RWPE2 (cell line): ENCODE data around the gene PPP1R12C.
A peak's percentile ranks its signal among the peaks of the same experiment; 100 is the strongest.

Experiments used
- ATAC-seq: fragments of 200-7000 bp; cut with Tn5 transposase; 3 replicates; pipeline ENCODE4 v1.9.1; 2021; ENCODE audit warnings: low read depth
- DNase-seq: peaks from one replicate; pipeline ENCODE4 v3.0.0-alpha.2; 2020; ENCODE audit warnings: low spot score
- H3K27ac ChIP-seq: fragments of 450-650 bp; 2 replicates; pipeline ENCODE4 v1.5.1; 2017; ENCODE audit warnings: mild to moderate bottlenecking; ENCODE audit not compliant: poor library complexity, severe bottlenecking
- H3K27me3 ChIP-seq: fragments of 250-450 bp; sonication (Bioruptor Pico); 2 replicates; pipeline ENCODE4 v1.5.1; 2021; ENCODE audit warnings: mild to moderate bottlenecking, moderate library complexity; ENCODE audit not compliant: insufficient read depth, poor library complexity, severe bottlenecking
- H3K36me3 ChIP-seq: fragments of 250-450 bp; sonication (Bioruptor Pico); 2 replicates; pipeline ENCODE4 v1.5.1; 2020; ENCODE audit warnings: low read depth, mild to moderate bottlenecking, moderate library complexity
- H3K4me1 ChIP-seq: fragments of 250-450 bp; sonication (Bioruptor Pico); 2 replicates; pipeline ENCODE4 v1.5.1; 2021; ENCODE audit warnings: mild to moderate bottlenecking, moderate library complexity; ENCODE audit not compliant: insufficient read depth, poor library complexity, severe bottlenecking
- H3K4me3 ChIP-seq: fragments of 250-450 bp; sonication (Bioruptor Pico); 2 replicates; pipeline ENCODE4 v1.5.1; 2021; ENCODE audit warnings: mild to moderate bottlenecking, moderate library complexity; ENCODE audit not compliant: severe bottlenecking
- H3K9me3 ChIP-seq: fragments of 250-450 bp; sonication (Bioruptor Pico); 2 replicates; pipeline ENCODE4 v1.5.1; 2021; ENCODE audit warnings: mild to moderate bottlenecking, moderate library complexity; ENCODE audit not compliant: severe bottlenecking
- CTCF ChIP-seq: fragments of 450-650 bp; IDR thresholded peaks from one replicate; pipeline ENCODE4 v1.5.1; 2017; ENCODE audit warnings: mild to moderate bottlenecking, moderate library complexity; ENCODE audit not compliant: poor library complexity, severe bottlenecking

Gene PPP1R12C

GRCh38 chr19:55079400-55080038 lies 37.9 kb downstream of the PPP1R12C start:
- H3K4me1 ChIP-seq: no peaks in the 10 kb centered on the region
- TF ChIP-seq CTCF: no peak

DNA sequence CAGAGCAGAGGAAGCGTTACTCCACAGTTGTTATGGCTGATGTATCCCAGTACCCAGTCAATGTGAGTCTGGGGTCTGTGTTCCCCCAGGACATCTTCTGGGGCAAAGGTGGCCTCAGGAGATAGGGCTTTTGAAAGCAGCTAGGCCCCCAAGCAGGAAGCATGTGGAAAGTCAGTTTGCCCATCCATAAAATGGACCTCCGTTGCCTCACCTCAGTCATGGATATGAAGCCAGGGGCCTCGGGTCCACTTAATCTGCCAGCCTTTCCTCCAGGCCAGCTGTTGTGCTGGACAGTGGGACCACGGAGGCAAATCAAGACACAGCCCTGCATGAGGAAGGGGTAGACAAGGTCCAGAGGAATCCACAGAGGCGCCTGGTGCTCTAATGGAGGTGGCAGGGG lies 38.4 kb downstream of the PPP1R12C start:
- H3K27me3 ChIP-seq: no peaks in the 10 kb centered on the region
- TF ChIP-seq CTCF: no peak
- ATAC-seq (no peak), DNase-seq (no peak)
- no peaks in the 10 kb centered on the region; the same call in 1 of the 2 replicates for H3K36me3 ChIP-seq
- H3K27ac ChIP-seq: no peak overlapping the region
- no peaks in the 10 kb centered on the region for H3K9me3 ChIP-seq
- H3K4me3 ChIP-seq: no peak overlapping the region
- no peaks in the 10 kb centered on the region for H3K4me1 ChIP-seq

More at GRCh38 chr19:55079400-55080038, 37.9 kb downstream of the PPP1R12C start:
- Histone ChIP-seq H3K36me3 (no peaks in the 10 kb centered on the region; the same call in 1 of the 2 replicates), H3K27me3 (no peaks in the 10 kb centered on the region), H3K27ac (peak overlapping the region; percentile 84), H3K9me3 (no peaks in the 10 kb centered on the region), H3K4me3 (peak overlapping the region; percentile 49)
- ATAC-seq (no peak), DNase-seq (no peak)

- no peak for ATAC-seq
- TF ChIP-seq CTCF: no peak
- Histone ChIP-seq H3K4me1 (no peaks in the 10 kb centered on the region), H3K27me3 (no peaks in the 10 kb centered on the region), H3K36me3 (no peaks in the 10 kb centered on the region; the same call in 1 of the 2 replicates), H3K4me3 (no peak overlapping the region), H3K27ac (no peak overlapping the region), H3K9me3 (no peaks in the 10 kb centered on the region)
- no peak for DNase-seq
These were observed 40.3 kb downstream of the PPP1R12C start for GRCh38 chr19:55077106-55077505.

DNA sequence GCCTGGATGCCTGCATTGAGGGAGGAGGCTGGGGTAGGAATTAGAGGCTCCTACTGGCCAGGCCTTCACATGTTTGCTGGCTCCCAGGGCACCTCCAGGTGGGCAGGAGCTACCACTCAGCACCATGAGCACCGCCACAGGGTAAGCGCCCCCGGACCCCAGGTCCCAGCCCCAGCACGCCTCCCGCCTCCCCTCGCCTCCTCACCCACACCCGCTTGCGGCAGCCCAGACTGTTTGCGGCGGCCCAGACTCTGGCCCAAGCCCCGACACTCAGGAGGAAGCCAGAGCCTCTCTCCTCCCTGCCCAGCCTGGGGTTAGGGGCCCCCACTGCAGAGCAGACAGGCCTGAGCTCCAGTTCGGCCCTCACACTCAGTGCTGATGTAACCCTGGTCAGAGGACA lies 41.1 kb downstream of the PPP1R12C start:
- Histone ChIP-seq H3K4me3 (peak overlapping the region; percentile 31), H3K36me3 (no peaks in the 10 kb centered on the region; the same call in 1 of the 2 replicates), H3K9me3 (no peaks in the 10 kb centered on the region), H3K27me3 (no peaks in the 10 kb centered on the region), H3K27ac (peak overlapping the region; percentile 39), H3K4me1 (peaks cover 2% of the 10 kb centered on the region)
- TF ChIP-seq CTCF: no peak
- DNase-seq (no peak), ATAC-seq (no peak)

GRCh38 chr19:55075371-55075998 lies 42.0 kb downstream of the PPP1R12C start, which contains the start of gene EPS8L1:
TSS of gene EPS8L1 (plus strand) at chr19:55075869. CDS start at chr19:55076445, 576 bp downstream.
- peak; percentile 79 for ATAC-seq
- DNase-seq: no peak
- H3K27me3 ChIP-seq: no peaks in the 10 kb centered on the region
- peak within 1 kb of the TSS; percentile 31 for H3K4me3 ChIP-seq
- H3K4me1 ChIP-seq: peaks cover 8% of the 10 kb centered on the region
- H3K9me3 ChIP-seq: no peaks in the 10 kb centered on the region
- H3K36me3 ChIP-seq: no peaks in the 10 kb centered on the region; the same call in 1 of the 2 replicates
- TF ChIP-seq CTCF: no peak
- H3K27ac ChIP-seq: peak within 1 kb of the TSS; percentile 39
